DOHH2 (cell line): ENCODE data around the gene ACSM2A.
"Not testable (repeated sequence)": the region's sequence is repeated elsewhere in the genome, so short reads cannot be mapped to it uniquely, and the experiment has no call there.

ENCODE experiments used
- EZH2phosphoT487 ChIP-seq: fragments of 200-600 bp; sonication (generic); IDR thresholded peaks from 2 replicates; pipeline ENCODE4 v1.6.1; 2017; ENCODE audit warnings: borderline replicate concordance, mild to moderate bottlenecking, antibody characterized with exemption, low read length, moderate library complexity, mixed read lengths
- TF ChIP-seq, protein P1 (sequence below): fragments of 200-600 bp; sonication (generic); IDR thresholded peaks from one replicate; pipeline ENCODE4 v1.5.1; 2014; ENCODE audit warnings: antibody characterized with exemption, mild to moderate bottlenecking, low read depth, low read length; ENCODE audit not compliant: poor library complexity, severe bottlenecking

- TF ChIP-seq, protein P1, sequence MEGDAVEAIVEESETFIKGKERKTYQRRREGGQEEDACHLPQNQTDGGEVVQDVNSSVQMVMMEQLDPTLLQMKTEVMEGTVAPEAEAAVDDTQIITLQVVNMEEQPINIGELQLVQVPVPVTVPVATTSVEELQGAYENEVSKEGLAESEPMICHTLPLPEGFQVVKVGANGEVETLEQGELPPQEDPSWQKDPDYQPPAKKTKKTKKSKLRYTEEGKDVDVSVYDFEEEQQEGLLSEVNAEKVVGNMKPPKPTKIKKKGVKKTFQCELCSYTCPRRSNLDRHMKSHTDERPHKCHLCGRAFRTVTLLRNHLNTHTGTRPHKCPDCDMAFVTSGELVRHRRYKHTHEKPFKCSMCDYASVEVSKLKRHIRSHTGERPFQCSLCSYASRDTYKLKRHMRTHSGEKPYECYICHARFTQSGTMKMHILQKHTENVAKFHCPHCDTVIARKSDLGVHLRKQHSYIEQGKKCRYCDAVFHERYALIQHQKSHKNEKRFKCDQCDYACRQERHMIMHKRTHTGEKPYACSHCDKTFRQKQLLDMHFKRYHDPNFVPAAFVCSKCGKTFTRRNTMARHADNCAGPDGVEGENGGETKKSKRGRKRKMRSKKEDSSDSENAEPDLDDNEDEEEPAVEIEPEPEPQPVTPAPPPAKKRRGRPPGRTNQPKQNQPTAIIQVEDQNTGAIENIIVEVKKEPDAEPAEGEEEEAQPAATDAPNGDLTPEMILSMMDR: not testable (repeated sequence)
- not testable (repeated sequence) for TF ChIP-seq EZH2phosphoT487
Measured at GRCh38 chr16:20470732-20471131, 19.4 kb downstream of the ACSM2A start.
